CD4-positive, alpha-beta T cell treated with Interleukin-10 for 1 hour (primary cell): ENCODE data around the gene LBHD2.

Experiments
- DNase-seq: peaks from one replicate; pipeline ENCODE4 v3.0.0-alpha.2; 2020

The LBHD2 gene

DNA sequence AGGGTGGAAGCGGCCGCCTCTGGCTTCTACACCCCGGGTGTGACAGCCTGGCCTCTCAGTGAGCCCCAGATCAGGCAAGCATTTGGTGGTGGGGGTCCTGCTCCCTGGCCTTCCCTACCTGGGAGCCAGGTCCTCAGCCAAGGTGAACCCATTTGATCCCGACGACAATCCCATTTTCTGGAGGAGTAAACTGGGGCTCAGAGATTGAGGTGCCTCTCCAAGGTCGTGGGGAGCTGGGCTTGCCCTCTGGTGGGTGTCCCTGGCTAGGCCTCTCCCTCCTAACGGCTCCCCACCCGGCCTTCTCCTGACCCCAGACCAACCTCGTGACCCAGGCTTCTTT is 7.8 kb downstream of the LBHD2 start:
- no peak for DNase-seq

GRCh38 chr14:103093856-103094405 is 9.9 kb downstream of the LBHD2 start:
- no peak for DNase-seq

GRCh38 chr14:103094406-103095209 is 10.6 kb downstream of the LBHD2 start, which contains the start of gene EXOC3L4:
EXOC3L4 (plus strand) TSS chr14:103094725; CDS start chr14:103100220, 5,495 bp downstream.
- no peak for DNase-seq

DNA sequence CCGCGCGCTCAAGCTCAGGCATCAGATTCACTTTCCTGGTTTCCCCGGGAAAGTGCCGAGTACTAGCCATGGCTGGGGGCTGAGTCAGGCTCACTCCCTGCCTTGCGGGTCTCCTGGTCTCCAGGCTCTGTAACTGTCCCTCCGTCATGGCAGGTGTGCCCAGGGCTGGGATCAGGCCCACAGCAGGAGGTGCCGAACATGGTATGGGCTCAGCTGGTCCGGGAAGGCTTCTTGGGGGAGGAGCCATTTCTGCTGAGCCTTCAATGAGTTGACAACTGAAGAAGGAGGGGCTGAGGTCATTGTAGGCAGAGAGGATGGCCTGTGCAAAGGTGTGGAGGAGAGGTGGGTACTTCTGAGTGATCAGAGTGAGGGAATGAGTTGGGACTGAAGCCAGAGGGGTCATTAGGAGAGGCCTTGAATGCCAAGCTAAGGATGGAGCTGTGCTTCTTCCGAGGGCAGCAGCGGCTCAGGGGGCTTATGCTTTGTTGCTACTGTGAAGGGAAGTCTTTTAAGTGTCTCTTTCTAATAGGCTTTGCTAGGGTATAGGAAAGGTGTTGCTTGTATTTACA is 11.3 kb downstream of the LBHD2 start:
- DNase-seq, result no peak

GRCh38 chr14:103096387-103096786 is 12.4 kb downstream of the LBHD2 start:
- DNase-seq, result no peak

DNA sequence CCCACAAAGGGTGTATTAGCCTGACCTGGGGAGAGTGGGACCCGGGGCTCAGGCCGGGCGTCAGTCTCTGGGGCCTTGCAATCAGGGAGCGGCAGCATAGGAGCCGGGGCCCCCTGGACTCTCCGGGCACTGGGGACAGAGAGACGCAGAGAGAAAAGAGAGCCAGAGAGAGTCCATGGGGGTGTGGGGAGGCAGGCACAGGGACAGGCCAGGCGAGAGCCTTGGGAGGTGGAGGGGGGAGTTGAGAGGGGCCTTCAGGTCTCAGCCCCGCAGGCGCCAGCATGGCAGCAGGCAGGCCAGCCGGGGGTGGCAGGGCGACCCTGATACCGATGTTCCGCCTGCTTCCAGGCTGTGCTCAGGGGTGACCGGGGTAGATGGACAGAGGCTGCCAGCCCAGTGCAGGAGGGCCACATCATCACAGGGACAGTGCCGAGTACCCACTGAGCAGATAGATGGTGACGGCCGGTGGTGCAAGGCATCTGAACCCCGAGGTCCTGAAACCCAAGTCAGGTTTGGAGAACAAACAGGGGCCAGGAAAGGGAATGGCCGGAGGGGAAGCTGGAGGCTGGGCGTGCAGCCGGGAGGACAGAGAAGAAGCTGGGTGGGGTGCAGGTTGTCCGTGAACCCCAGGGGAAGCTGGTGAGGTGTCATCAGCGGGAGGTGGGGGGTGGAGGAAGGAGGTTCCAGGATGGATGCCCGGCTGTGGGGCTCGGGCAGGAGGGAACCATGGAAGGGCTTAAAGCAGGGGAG is 13.4 kb downstream of the LBHD2 start:
- no peak for DNase-seq

DNA sequence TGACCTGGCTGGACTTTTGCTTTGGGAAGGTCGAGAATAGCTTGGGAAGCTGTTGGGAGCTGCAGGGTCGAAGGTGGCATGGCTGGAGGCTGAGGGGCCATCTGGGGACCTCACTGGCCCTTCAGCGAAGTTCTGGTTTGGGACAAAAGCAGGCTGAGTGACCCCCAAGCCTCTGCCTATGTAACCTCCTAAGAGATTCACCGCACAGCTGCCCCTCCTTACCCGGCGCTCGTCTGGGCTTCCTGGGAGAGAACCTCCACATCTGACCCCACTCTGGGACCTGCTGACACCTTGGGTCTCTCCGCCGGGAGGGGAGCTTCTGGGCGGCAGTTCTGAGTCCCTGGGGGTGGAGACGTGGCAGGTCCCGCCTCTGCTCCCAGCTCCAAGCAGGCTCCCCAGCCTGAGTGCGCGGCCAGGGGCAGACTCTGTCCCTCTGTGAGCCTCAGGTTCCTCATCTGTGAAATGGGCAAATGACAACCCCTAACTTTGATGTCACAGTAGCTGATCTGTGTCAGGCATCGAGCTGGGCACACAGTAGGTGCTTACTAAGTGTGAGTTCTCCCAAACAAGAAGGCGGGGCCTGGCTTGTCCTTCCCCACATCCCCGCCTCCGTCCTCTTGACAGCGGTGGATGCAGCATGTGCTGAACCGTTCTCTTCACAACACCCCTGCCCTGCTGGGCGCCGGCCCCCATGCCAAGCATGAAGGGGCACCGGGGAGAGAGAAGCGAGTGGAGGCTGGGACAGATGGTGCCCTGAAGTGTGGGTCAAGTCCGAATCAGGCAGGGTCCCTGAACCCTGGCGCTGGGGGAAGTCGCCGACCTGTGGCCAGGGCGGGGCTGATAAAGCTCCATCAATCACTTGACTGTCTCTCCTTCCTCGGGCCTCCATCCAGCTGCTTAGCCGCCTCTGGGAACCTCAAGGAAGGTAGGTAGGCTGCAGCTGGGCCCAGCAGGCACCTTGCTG is 14.3 kb downstream of the LBHD2 start:
- no peak for DNase-seq

GRCh38 chr14:103099081-103099732 is 15.2 kb downstream of the LBHD2 start:
- no peak for DNase-seq

DNA sequence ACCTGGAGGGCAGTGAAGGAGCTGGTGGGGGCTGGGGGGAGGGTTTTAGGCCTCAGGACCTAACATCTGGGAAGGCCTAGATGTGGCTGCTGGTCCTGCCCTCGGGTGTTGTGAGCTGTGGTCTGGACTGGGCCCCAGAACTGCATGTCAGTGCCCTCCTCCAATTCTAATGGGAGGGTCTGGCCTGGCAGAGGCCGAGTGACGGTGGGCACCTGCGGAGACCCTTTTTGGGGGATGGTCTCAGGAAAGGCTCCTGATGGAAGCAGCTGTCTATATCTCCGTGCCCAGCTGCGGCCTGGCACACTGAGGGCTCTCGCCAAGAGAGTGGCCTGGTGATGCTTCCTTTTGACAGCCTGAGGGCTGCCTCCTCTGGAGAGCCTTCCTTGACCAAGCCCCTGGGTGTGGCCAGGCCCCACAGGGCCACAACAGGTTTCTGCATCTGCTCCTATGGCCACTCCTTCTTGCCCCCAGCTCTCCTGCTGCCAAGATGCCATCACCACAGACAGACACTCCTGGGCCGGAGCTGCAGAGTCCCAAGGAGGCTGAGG is 15.8 kb downstream of the LBHD2 start:
- no peak for DNase-seq

DNA sequence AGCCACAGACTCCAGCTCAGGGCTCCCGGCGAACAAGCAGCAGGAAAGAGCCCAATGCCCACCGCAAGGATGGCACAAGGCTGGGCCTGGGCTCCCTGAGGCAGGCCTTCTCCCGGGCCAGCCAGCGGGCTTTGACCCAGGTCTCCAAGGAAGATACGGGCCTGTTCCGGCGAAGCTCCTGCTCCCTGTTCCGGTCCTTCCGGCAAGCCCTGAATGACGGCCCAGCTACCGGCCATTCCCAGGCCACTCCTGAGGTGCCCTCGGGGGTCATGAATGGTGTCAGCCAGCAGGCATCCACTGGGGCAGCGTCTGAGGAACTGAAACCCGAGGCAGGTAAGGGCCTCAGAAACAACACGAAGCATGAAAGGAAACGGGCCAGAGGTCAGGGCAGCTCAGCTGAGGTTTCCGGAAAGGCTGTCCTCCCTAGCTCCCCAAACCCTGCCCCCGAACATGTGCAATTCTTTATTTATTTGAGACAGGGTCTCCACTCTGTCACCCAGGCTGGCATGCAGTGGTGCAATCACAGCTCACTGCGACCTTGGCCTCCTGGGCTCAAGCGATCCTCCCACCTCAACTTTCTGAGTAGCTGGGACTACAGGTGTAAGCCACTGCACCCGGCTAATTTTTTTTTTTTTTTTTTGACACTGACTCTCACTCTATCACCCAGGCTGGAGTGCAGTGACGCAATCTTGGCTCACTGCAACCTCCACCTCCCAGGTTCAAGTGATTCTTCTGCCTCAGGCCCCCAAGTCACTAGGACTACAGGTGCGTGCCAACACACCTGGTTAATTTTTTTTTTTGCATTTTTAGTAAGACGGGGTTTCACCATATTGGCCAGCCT is 16.5 kb downstream of the LBHD2 start:
- no peak for DNase-seq

DNA sequence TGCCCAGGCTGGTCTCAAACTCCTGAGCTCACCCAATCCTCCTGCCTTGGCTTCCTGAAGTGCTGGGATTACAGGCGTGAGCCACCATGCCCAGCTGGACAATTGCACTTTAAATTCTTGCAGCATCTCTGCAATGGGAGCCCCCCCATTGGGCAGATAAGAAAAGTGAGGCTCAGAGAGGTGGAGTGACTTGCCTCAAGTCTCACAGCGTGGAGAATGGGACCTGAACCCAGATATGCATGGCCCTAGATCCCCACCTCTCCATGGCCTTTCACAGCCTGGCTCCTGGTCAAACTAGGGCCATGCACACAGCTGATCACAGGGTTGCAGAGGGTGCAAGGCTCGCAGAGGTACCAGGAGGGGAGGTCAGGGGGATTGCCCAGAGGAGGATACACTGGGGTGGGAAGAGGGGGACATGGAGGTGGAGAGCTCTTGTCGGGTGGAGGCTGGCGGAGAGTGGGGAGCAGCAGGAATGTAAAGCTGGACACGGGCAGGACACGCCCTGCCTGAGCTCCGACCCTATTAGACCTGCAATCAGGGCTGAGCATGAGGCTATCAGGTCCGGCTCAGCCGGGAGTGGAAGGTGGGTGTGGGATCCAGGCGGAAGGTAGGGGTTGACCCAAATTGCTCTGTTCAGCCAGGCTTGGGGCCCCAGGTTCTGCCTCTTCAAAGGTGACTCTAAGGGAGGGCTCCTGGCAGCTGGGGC is 17.4 kb downstream of the LBHD2 start:
- no peak for DNase-seq

DNA sequence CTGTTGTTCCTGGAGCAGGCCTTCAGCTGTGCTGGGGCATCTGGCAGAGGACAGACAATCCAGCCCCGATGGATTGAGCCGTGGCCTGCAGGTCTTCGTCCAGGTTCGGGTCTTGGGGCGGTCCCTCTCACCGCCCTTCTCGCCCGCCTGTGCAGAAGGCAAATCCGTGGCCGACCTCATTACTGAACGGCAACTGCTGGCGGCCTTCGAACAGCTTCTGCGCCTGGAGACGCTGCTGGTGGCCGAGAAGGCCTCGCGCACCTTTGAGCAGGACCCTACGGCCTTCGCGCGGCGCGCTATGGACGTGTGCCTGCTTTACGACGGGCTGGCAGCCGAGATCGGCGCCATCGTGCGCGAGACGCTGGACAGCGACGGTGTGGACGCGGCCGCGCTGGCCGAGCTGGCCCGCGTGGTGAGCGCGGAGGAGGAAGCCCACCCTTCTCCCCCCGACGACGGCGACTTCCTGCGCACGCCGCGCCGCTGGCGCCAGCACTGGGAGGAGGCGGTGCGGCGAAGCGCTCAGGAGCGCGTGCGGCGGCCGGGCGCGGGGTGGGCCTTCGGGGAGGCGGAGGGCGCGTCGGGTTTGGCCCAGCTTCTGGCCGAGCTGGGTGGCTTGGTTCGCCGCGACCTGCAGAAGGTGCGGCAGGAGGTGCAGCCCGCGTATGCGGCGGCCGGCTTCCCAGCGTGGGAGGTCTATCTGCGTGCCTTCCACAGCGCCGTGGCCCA is 18.1 kb downstream of the LBHD2 start:
- DNase-seq, result no peak

GRCh38 chr14:103102689-103103260 is 18.8 kb downstream of the LBHD2 start:
- DNase-seq, result no peak

GRCh38 chr14:103103461-103104388 is 19.7 kb downstream of the LBHD2 start:
- no peak for DNase-seq

- DNase-seq, result no peak
Measured at GRCh38 chr14:103104389-103104653, 20.3 kb downstream of the LBHD2 start.

- DNase-seq, result peak; percentile 73
Measured at GRCh38 chr14:103104654-103105452, 20.8 kb downstream of the LBHD2 start.

GRCh38 chr14:103105580-103106150 is 21.7 kb downstream of the LBHD2 start:
- DNase-seq, result peak; percentile 19
